Urinary bladder (tissue), 4 donors: Measurements from ENCODE around the gene ABCC1. TPM values are rescaled to one million over a fixed set of nuclear protein-coding genes. Genes with fewer than 3 reads are reported as not detected.

ENCODE experiments used
- DNase-seq: peaks from one replicate; pipeline ENCODE4 v3.0.0-alpha.2; 2015; ENCODE audit errors: extremely low spot score
- H3K27ac ChIP-seq: one replicate; pipeline ENCODE4 v1.5.1; 2013; ENCODE audit warnings: low read depth, mild to moderate bottlenecking, moderate library complexity
- H3K36me3 ChIP-seq: one replicate; pipeline ENCODE4 v1.6.1; 2013; ENCODE audit warnings: mild to moderate bottlenecking, moderate library complexity; ENCODE audit not compliant: insufficient read depth
- H3K4me1 ChIP-seq: one replicate; pipeline ENCODE4 v1.6.1; 2013; ENCODE audit warnings: mild to moderate bottlenecking, moderate library complexity; ENCODE audit not compliant: insufficient read depth
- H3K4me3 ChIP-seq: one replicate; pipeline ENCODE4 v1.5.1; 2013; ENCODE audit warnings: low read depth, low read length
- WGBS: extraction: QIAGEN DNeasy Blood & Tissue Kit; methylation state at CpG from one replicate; pipeline ENCODE4 v1.1.7; 2013; 5-methylcytosine and 5-hydroxymethylcytosine counted together
- polyA plus RNA-seq: library from polyadenylated mRNA; stranded (reverse); fragments of 200-250 nt; gene quantifications from one replicate; pipeline ENCODE4 v1.2.3, GENCODE V29; 2013
- total RNA-seq: library from RNA; depleted of rRNA; stranded (reverse); fragments of >200 nt; gene quantifications from one replicate; pipeline ENCODE4 v1.2.3, GENCODE V29; 2014
- donor health status: healthy with polysubstance abuse.
- donor health status: healthy.

ABCC1 gene
- total and polyA plus RNA-seq, 2 donors = 13.8 to 21.7 TPM

DNA sequence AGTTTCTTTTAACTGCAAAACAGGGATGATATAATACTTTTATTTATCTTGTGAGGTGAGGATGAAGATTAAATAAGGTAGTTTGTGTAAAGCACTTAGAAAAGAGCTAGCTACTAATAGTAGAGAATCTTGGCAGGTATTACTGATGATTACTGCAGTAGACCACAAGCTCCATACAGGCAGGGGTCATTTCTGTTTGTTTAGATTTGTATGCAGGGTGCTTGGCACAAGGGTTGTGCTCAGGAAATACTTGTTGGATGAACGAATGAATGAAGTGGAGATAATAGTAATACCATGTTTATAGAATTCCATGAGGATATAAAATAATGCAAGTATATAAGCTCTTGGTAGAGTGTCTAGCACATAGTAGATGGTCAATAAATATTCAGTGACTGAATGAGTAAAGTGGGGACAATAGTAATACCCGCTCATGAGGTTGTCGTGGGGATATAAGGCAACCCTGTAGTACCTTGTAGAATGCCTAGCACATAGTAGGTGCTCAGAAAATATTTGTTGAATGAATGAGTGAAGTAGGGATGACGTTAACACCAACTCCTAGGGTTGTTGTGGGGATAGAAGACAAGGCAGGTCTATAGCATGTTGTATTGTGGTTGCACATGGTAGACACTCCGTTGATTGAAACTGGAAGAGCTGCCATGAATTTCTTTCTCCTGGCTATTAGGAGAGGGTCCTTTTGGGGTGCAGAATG is 83.0 kb downstream of the ABCC1 start:
- Histone ChIP-seq H3K36me3 (no peaks in the 10 kb centered on the region), H3K4me1 (no peaks in the 10 kb centered on the region), H3K27ac (no peak overlapping the region), H3K4me3 (no peak overlapping the region)
- 94% methylated on average over 5 of the region's 5 CpGs for WGBS
- DNase-seq = no peak

DNA sequence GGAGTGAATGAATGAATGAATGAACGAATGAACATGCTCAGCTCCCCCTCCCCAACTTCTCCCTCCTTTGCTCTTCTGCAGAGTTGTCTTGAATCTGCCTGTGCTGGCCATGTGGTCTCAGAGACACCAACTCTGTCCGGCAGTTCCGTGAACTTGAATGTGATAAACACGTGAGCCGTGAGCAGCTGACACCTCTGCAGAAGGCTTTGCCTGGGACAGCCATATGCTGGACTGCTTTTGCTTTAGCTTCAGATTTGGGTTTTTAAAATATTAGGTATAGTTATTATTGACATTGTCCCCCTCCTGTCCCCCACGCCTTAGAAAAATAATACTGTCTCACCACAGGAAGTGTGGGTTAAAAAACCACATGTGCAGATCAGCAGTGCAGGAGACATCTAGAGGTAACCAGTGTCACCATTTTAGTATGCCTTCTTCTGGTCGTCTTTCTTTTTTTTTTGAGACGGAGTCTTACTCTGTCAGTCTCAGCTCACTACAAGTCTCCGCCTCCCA is 83.8 kb downstream of the ABCC1 start:
- H3K27ac ChIP-seq = no peak overlapping the region
- 79% methylated on average over 9 of the region's 9 CpGs for WGBS
- no peaks in the 10 kb centered on the region for H3K36me3 ChIP-seq
- DNase-seq = no peak
- H3K4me1 ChIP-seq = no peaks in the 10 kb centered on the region
- no peak overlapping the region for H3K4me3 ChIP-seq

DNA sequence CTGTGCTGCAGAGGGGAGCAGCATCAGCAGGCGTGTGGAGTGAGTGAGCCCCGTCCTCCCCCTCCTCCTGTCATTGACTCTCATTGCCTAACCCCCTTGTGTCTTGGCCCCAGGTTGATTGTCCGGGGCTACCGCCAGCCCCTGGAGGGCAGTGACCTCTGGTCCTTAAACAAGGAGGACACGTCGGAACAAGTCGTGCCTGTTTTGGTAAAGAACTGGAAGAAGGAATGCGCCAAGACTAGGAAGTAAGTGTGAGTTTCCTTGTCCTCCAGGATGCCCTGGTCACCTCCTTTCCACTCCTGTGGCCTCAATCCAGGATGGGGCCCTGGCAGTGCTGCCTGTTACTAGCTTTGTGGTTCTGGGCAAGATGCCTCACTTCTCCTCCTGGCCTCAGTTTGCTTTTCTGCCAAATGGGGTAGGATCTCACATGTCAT is 87.0 kb downstream of the ABCC1 start:
- WGBS = 87% methylated on average over 8 of the region's 8 CpGs
- no peak for DNase-seq
- Histone ChIP-seq H3K4me3 (no peak overlapping the region), H3K4me1 (no peaks in the 10 kb centered on the region), H3K27ac (no peak overlapping the region), H3K36me3 (no peaks in the 10 kb centered on the region)

DNA sequence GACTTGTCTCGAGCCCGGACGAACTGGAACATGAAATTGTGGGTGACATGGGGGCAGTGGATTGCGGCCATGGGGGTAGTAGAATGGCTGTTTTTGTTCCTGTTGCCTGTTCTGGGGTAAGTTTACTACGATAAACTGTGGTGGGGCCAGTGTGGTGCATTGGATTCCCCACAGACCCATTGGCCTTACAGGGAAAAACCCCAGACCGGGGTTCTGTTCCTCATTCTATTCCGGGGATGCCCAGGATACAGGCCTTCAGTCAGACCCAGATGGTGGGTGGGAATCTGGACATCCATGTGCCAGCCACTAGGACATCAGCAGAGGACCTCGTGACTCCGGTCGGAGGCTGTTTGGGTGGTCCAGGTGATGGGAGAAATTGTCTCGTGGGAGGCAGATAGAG is 88.1 kb downstream of the ABCC1 start:
- H3K4me1 ChIP-seq = no peaks in the 10 kb centered on the region
- 96% methylated on average over 11 of the region's 11 CpGs for WGBS
- no peaks in the 10 kb centered on the region for H3K36me3 ChIP-seq
- no peak overlapping the region for H3K27ac ChIP-seq
- DNase-seq = no peak
- no peak overlapping the region for H3K4me3 ChIP-seq

DNA sequence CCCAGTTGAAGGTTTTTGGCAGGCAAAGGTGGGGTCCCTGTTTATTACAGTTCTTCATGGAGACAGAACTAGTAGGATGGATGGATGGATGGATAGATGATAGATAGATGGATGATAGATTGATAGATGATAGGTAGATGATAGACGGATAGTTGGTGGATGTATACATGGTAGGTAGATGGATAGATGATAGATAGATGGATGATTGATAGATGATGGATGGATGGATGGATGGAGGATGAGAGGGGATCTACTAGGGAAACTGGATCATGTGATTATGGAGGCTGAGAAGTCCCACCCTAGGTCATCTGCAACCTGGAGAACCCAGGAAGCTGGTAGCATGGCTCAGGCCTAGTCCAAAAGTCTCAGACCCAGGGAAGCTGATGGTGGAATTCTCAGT is 88.6 kb downstream of the ABCC1 start:
- DNase-seq = no peak
- Histone ChIP-seq H3K36me3 (no peaks in the 10 kb centered on the region), H3K27ac (no peak overlapping the region), H3K4me1 (no peaks in the 10 kb centered on the region), H3K4me3 (no peak overlapping the region)
- 95% methylated on average over 1 of the region's 1 CpG for whole genome bisulfite sequencing

DNA sequence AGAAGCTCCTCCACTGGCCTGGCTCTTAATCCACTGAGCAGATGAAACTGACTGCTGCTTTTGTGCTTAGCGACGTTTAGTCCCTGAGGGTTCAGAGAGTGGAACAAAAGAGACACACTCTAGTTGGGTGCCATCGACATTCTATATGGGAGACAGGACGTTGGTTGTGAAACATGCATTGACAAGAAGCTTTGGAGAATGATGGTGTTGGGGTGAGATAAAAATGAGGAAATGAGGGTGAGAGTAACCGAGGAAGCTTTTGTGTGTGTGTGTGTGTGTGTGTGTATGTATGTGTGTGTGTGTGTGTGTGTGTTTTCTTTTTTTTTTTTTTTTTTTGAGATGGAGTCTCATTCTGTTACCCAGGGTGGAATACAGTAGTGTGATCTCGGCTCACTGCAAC is 89.5 kb downstream of the ABCC1 start:
- WGBS = 77% methylated on average over 6 of the region's 6 CpGs
- Histone ChIP-seq H3K4me3 (no peak overlapping the region), H3K4me1 (no peaks in the 10 kb centered on the region), H3K27ac (no peak overlapping the region), H3K36me3 (no peaks in the 10 kb centered on the region)
- no peak for DNase-seq

DNA sequence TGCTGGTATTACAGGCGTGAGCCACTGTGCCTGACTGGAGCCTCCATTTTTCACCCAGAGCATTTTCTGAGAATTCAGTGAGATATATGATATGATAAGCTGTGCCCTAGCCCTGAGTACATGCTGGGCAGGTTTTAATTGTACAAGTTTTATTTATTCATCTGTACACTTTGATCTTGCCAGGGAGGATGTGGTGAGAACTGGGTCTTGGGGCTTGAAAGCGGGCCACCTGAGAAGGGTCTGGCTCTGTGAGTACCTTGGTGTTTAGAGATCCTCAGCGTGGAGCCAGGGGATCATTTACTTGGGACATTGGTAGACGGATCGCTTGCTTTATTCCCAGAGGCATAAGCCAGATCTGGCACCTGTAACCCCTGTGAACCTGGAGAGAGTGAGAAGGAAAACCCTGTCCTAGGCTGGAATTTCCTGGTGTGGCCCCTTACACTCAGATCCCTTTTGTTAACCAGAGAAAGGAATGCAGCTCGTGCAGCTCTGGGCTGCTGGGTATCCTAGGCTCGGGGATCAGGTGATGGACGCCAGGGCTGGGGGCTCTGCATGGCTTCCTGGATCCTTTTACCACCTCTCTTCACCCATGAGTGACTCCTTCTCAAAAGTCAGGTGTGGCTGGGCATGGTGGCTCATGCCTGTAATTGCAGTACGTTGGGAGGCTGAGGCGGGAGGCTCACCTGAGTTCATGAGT is 91.9 kb downstream of the ABCC1 start:
- 88% methylated on average over 10 of the region's 10 CpGs for WGBS
- Histone ChIP-seq H3K4me1 (no peaks in the 10 kb centered on the region), H3K4me3 (no peak overlapping the region), H3K36me3 (no peaks in the 10 kb centered on the region), H3K27ac (no peak overlapping the region)
- no peak for DNase-seq

DNA sequence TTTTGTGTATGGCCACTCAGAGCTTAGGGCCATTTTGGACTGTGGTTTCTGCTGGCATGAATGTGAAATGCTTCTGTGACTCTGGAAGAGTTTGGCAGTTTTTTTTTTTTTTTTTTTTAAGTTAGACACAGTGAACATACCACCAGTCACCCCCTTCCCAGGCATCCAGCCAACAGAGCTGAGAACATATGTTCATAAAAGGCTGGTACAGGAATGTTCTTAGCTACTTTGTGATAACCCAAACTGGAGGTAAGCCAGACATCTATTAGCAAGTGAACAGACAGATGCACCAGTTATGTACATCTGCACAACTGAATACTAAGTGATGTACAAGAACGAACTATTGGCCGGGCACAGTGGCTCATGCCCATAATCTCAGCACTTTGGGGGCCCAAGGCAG is 92.7 kb downstream of the ABCC1 start:
- Histone ChIP-seq H3K4me3 (no peak overlapping the region), H3K36me3 (peaks cover 3% of the 10 kb centered on the region), H3K27ac (no peak overlapping the region), H3K4me1 (no peaks in the 10 kb centered on the region)
- 63% methylated on average over 2 of the region's 2 CpGs for WGBS
- DNase-seq = no peak

DNA sequence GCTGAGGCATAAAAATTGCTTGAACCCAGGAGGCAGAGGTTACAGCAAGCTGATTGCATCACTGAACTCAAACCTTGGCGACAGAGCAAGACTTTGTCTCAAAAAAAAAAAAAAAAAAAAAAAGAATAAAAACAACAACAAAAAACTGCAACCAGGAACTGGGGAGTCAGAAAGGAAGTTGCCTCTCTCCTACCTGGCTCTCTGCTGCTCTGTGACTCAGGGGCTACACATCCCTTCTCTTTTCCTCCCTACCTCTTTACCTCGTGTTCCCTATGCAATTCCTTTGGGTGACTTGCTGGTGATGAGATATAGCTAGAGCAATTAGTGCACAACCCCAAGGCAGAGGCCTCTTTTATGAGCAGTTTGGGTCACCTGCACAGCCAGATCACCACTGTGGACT is 95.9 kb downstream of the ABCC1 start:
- Histone ChIP-seq H3K36me3 (peaks cover 7% of the 10 kb centered on the region), H3K4me1 (no peaks in the 10 kb centered on the region), H3K4me3 (no peak overlapping the region), H3K27ac (no peak overlapping the region)
- WGBS = 64% methylated on average over 2 of the region's 2 CpGs
- no peak for DNase-seq

DNA sequence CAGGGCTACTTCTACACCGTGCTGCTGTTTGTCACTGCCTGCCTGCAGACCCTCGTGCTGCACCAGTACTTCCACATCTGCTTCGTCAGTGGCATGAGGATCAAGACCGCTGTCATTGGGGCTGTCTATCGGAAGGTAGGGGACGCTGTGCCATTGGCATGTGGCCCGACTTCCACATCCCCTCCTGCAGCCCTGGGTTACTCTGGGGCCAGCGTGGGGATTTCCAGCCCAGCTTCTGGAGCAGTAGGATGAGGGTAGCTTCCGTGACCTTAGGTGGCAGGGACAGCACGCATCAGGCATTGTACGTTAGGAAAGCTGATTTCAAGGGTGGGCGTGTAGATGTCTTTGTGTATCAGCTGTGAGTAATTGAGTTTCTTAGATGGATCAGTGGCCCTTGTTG is 96.5 kb downstream of the ABCC1 start:
- WGBS = 57% methylated on average over 12 of the region's 12 CpGs
- DNase-seq = no peak
- Histone ChIP-seq H3K27ac (no peak overlapping the region), H3K4me3 (no peak overlapping the region), H3K36me3 (peaks cover 7% of the 10 kb centered on the region), H3K4me1 (no peaks in the 10 kb centered on the region)

DNA sequence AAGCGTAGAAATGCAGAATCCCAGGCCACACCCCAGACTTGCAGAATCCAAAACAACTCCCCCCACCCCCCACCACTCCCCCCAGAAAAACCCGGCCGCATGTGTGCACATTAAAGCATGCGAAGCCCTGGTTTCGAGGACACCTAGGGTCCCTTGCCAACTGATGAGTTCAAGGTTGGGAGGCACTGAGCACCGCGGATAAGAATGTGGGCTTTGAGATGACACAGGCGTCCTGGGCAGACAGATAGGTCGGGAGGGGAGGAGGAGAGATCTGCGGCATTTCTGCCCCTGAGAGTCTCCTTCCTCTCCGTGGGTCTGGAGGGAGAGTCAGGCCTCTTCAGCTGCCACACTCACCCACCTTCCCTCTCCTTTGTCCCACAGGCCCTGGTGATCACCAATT is 98.3 kb downstream of the ABCC1 start:
- H3K27ac ChIP-seq = no peak overlapping the region
- peaks cover 10% of the 10 kb centered on the region for H3K36me3 ChIP-seq
- 90% methylated on average over 11 of the region's 11 CpGs for WGBS

DNA sequence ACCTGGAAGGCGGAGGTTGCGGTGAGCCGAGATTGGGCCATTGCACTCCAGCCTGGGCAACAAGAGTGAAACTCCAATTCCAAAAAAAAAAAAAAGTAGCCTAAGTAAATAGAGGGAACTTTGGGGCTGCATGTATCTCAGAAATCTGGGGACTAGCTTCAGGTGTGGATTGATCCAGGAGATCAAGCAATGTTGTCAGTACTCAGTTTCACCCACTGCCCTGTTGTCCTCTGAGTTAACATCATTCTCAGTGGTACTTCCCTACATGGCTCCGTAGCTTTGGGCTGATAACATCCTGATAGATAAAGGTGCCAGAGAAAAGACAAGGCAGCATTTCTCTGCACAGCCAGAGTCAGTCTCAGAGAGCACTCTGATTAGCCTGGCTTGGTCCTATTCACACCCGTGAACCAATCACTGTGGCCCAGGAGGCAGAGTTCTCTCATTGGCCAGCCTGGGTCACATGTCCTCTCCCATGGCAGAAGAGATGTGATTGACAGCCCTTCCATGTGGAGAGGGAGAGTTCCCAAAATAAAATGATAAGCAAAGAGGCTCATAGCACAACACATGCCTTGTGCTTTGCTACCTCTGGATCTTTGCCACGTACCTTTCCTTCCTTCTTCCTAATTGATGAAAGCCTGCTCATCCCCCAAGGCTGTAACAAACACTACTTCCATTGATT is 99.6 kb downstream of the ABCC1 start:
- no peak for DNase-seq
- Histone ChIP-seq H3K4me1 (no peaks in the 10 kb centered on the region), H3K36me3 (peaks cover 10% of the 10 kb centered on the region), H3K27ac (no peak overlapping the region), H3K4me3 (no peak overlapping the region)
- 92% methylated on average over 6 of the region's 6 CpGs for WGBS

More for the DNA sequence above, 98.3 kb downstream of the ABCC1 start:
- Histone ChIP-seq H3K4me1 (no peaks in the 10 kb centered on the region), H3K4me3 (no peak overlapping the region)
- DNase-seq = no peak

DNA sequence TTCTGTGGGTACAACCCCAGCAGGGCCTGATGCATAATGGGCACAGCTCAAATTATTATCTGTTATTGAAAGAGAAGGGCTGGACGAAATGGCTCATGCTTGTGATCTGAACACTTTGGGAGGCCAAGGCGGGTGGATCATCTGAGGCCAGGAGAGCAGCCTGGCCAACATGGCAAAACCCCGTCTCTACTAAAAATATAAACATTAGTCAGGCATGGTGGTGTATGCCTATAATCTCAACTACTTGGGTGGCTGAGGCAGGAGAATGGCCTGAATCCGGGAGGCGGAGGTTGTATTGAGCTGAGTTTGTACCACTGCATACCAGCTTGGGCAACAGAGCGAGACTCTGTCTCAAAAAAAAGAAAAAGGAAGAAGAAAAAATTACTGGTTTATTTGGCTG is 100.7 kb downstream of the ABCC1 start:
- 88% methylated on average over 6 of the region's 6 CpGs for WGBS
- DNase-seq = no peak
- Histone ChIP-seq H3K4me3 (no peak overlapping the region), H3K27ac (no peak overlapping the region), H3K4me1 (no peaks in the 10 kb centered on the region), H3K36me3 (peaks cover 10% of the 10 kb centered on the region)

DNA sequence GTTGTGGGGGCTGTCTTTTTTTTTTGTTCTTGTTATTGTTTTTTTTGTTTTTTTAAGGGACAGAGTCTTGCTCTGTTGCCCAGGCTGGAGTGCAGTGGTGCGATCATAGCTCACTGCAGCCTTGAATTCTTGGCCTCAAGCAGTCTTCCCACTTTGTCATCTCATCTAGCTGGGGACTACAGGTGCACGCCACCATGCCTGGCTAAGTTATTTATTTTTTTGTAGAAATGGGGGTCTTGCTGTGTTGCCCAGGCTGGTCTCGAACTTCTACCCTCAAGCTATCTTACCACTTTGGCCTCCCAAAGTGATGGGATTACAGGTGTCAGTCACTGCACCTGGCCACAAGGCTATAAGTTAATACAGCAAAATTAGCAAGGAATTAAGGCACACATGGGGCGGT is 101.7 kb downstream of the ABCC1 start:
- H3K36me3 ChIP-seq = peaks cover 12% of the 10 kb centered on the region
- no peak overlapping the region for H3K4me3 ChIP-seq
- no peak for DNase-seq
- H3K4me1 ChIP-seq = no peaks in the 10 kb centered on the region
- 98% methylated on average over 4 of the region's 4 CpGs for WGBS
- H3K27ac ChIP-seq = no peak overlapping the region
